Measurements from ENCODE around the gene MCL1. TPM values are rescaled to one million over a fixed set of nuclear protein-coding genes. Genes with fewer than 3 reads are reported as not detected.

Gene MCL1
- total RNA-seq, 1 experiment from 2014 or later = 235 TPM

DNA sequence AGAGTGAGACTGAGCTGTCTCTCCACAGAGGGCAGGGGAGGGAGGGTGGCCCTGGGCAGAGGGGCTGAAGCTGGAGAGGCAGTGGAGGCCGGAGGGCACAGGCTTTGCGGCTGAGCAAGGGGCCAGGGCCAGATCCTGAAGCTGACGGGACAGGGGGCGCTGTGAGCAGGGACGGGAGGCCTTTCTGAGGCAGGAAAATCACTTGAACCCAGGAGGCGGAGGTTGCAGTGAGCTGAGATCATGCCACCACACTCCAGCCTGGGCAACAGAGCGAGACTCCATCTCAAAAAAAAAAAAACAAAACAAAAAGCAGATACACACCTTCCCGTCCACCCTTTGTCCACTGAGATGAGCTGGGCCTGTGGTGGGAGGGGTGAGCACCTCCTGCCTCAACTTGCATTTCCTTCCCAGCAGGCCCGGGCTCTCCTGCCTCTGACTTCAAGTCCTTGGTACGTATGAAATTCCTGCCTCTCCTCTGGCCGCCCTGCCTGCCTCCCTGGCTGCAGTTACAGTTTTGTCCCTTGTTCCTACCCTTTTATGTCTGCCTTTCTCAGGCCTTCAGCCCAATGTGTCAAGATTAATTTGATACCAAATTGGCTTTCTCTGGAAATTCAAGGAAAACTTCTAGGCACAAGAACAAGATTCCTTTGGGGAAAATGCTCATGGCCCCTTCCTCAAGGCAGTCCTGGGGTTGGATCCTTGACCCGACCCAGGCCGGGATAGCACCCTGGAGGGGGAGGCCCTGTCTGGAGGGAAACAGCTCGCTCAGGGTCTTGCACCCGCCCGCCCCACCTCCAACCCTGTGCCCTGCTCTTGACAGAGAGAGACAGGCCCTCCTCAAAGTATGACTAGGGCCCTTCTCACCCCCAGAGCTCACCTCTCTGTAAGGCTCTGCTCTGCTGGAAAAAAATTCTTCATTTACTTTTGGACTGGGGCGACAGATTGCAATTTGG lies 41.4 kb downstream of the MCL1 start:
- DNase-seq (ENCODE audit: low read depth) = peak; percentile 63

DNA sequence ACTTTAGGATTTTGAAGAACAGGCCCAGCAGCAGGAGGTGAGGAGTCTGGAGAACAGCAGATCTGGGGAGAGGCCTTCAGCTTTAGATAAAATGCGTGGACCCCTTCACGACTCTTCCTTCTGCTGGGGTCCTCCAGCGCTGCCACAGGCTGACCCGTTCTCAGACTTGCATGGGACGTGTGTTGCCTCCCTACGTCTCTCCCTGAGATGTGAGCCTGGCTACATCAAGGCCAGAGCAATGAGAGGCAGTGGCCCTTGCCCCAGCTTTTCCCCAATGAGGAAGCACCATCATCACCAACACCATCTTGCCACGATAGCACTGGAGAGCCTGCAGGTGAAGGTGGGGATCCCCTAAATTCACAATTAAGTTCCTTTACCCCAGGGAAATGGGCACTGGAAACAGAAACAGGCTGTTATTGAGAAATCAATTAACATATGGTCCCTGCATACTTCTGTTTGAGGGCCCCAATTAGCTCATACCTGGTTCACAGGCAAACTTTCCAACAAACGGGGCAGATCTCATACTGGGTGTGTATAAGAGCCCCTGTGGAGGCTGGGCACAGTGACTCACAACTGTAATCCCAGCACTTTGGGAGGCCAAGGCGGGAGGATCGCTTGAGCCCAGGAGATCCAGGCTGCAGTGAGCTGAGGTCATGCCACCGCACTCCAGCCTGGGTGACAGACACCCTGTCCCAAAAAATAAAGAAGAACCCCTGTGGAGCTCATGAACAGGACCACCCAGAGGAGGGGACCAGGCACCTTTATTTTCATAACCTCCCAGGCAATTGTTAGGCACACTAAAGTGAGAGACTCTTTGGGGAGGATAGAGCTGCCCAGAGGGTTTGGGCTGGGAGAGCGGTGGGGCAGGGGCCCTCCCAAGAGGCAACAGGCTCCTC lies 42.3 kb downstream of the MCL1 start:
- DNase-seq (ENCODE audit: low read depth) = no peak

DNA sequence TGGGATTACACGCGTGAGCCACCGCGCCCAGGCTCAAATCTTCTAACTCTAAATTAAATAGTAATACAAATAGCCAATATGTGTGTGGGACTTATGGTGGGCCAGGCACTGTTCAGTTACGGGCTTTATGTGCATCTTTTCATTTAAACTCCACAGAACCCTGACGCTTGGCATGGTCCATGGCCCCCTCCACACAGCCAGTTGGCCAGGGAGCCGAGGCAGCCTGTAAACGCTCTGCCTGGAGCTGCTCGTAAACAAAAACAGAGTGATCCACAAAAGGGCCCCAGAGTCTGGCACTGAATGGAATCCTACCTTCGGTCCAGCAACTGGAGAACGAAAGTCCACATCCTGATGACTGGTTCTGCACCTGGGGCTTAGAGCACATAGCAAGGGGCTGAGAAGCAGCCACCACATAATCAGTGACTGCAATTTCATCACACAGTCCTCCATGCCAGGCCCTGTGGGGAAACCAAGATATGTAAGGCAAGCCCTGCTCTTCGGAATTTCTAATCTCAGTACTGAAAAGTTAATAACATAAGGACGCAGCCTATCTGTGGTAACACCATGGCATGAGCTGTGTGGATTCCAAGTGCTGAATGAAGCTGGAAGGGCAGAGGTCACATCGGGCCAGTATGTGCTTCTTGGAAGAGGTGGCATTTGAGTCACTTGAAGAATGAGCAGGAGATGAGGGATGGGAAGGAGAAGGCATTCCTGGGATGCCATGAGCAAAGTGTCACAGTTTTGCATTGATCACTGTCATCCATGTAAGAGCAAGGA lies 43.7 kb downstream of the MCL1 start:
- no peak for DNase-seq (ENCODE audit: low read depth)

DNA sequence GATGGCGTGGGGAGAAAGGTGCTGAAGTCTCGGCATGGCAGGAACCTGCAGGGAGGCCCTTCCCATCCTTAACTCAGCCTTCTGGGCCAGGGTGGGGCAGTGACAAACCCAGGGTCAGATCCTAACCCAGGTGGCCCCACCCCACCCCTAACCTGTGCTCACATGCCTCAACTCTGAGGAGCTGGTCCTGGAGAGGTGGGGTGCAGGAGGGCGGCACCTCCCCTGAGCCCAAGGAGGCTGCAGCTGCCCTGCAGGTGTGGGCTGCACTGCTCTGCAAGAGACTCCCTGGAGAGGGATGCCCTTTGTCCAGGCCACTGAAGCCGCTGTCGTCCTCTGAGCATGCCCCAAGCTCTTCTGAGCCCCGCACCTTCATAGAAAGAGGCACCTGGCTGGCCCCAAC lies 45.4 kb downstream of the MCL1 start:
- no peak for DNase-seq (ENCODE audit: low read depth)

DNA sequence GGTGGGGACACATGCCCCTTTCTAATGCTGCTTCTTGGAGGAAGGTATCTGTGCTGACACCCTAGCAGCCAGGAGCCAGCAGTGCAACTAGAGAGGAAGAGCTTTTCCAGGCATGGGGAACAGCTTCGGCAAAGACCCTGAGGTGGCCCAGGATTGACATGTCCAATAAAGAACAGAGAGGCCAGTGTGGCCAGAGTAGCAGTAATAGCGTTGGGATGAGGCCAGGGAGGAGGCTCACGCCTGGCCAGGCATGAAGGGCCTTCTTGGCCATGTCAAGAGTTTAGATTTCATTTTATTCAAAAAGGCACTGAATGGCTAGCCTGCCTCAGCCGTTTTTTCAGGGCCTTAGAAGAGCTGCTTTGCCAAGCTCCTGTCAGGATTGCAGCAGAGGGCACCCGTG lies 46.5 kb downstream of the MCL1 start:
- no peak for DNase-seq (ENCODE audit: low read depth)

DNA sequence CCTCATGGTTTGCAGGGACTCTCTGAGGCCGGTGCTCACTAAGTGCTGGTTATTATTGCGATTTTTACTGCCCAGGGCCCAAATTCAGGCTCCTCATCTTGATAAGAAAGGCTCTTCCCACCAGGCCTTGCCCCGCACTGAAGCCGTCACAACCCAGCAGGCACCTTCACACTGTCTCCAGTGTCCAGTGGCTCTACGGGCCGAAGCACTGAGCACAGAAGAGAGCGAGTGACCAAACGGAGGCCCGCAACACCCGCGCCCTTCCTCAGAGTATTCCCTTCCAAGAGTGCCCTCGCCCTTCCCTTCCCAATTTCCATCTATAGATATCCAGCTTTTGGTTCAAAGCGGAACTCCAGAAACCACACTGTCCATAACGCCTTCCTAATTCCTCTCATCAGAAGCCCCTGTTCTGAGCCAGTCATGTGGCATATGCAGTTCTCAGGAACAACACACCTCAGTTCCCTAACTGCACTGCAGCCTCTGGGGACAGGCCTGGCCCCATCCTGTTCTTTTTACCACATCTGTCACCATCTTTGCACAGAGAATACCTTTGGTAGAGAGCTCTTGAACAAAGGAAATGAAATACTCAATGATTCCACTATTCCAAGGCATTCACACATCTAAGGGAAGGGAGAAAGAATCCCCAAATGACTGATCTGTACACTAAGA lies 48.8 kb downstream of the MCL1 start:
- no peak for DNase-seq (ENCODE audit: low read depth)

DNA sequence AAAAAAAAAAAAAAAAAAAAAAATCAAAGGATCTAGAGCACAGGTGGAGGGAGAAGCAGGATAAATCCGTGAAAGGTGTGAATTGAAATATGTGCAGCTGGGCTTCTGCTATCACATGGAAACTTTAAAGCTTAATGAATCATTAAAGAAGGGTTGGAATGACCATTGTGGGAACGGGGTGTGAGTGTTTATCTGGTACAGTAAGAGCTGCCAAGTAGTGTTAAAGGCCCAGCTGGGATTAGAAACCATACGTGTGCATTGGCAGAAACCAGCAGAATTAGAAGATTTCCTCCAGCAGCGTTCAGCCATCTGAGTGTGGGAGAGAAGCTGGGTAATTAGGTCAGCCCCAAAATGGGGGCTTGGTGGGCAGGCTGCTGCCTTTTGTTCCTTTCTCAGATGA lies 50.4 kb downstream of the MCL1 start:
- DNase-seq (ENCODE audit: low read depth) = peak; percentile 53

DNA sequence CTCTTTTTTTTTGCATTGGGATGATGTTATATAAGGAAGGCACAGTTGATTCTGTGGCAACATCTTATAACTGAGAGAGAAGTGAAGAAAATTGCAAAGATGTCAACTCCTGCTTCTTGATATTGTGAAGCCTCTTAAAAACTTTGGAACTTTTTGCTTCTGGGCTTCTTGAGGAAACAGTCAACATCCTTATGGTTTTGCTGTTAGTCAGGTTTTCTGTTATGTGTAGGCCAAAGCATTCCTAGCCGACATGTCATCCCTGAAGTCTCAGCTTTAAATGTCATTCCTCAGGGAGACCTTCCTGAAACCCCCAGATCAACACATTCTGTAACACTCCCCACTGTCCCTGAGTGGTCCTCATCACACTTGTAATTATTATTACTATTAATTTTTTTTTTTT lies 51.2 kb downstream of the MCL1 start:
- no peak for DNase-seq (ENCODE audit: low read depth)

DNA sequence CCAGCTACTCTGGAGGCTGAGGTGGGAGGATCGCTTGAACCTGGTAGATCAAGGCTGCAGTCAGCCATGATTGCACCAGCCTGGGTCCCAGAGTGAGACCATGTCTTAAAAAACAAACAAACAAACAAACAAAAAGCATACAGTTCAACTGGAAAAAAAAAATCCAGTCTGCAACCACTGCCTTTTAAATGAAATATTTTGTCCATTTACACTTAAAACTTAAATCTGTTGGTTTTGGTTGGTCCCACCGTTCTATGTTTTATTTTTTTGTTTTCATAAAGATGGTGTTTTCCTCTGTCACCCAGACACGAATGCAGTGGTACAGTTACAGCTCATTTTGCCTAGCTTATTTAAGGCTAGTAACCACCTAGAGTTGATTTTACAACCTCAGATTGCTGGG lies 54.1 kb downstream of the MCL1 start:
- no peak for DNase-seq (ENCODE audit: low read depth)

Other genes with a start within 250 kb of the MCL1 start
- 8.5 and 9.2 TPM in 2 replicates for gene RPRD2, start 215.5 kb downstream of the MCL1 start, total RNA-seq (2014; rRNA removed; shearing (Covaris generic))
- gene TARS2, start 92.2 kb downstream of the MCL1 start, total RNA-seq (2014; rRNA removed; shearing (Covaris generic)) = 17.8 and 21.8 TPM in 2 replicates
- 13.8 and 15.4 TPM in 2 replicates for gene ECM1, start 71.5 kb downstream of the MCL1 start, total RNA-seq (2014; rRNA removed; shearing (Covaris generic))
- gene FALEC, start 63.9 kb downstream of the MCL1 start, total RNA-seq (2014; rRNA removed; shearing (Covaris generic)) = not detected in 2 replicates
- 0.33 TPM in 1 of 2 replicates, not detected in the other for gene ADAMTSL4, start 30.2 kb downstream of the MCL1 start, total RNA-seq (2014; rRNA removed; shearing (Covaris generic))
- 146 and 217 TPM in 2 replicates for gene ENSA, start 50.0 kb upstream of the MCL1 start, total RNA-seq (2014; rRNA removed; shearing (Covaris generic))
- 8.8 and 10.9 TPM in 2 replicates for gene GOLPH3L, start 117.5 kb upstream of the MCL1 start, total RNA-seq (2014; rRNA removed; shearing (Covaris generic))
- not detected in 2 replicates for gene HORMAD1, start 141.3 kb upstream of the MCL1 start, total RNA-seq (2014; rRNA removed; shearing (Covaris generic))
- 29.7 and 45.2 TPM in 2 replicates for gene CTSS, start 186.2 kb upstream of the MCL1 start, total RNA-seq (2014; rRNA removed; shearing (Covaris generic))
- gene CTSK, start 228.7 kb upstream of the MCL1 start, total RNA-seq (2014; rRNA removed; shearing (Covaris generic)) = 0.39 and 5.8 TPM in 2 replicates

Data from Daoy (cell line).